WERI-Rb-1 (cell line): Measurements from ENCODE around the gene SNX25.
"Not testable (repeated sequence)": the region's sequence is repeated elsewhere in the genome, so short reads cannot be mapped to it uniquely, and the experiment has no call there.

Experiments
- DNase-seq: peaks from one replicate; pipeline ENCODE4 v3.0.0-alpha.2; 2020
- H3K27ac ChIP-seq: fragments of 250-450 bp; sonication (Bioruptor Pico); 2 replicates; pipeline ENCODE4 v1.5.1; 2020; ENCODE audit warnings: mild to moderate bottlenecking, moderate library complexity
- H3K27me3 ChIP-seq: fragments of 250-450 bp; sonication (Bioruptor Pico); 2 replicates; pipeline ENCODE4 v1.5.1; 2021; ENCODE audit warnings: mild to moderate bottlenecking, low read depth, moderate library complexity; ENCODE audit not compliant: insufficient read depth, severe bottlenecking
- H3K36me3 ChIP-seq: fragments of 250-450 bp; sonication (Bioruptor Pico); 2 replicates; pipeline ENCODE4 v1.5.1; 2020; ENCODE audit warnings: mild to moderate bottlenecking, moderate library complexity
- H3K4me3 ChIP-seq: 2 replicates; pipeline ENCODE4 v1.5.1; 2011; ENCODE audit warnings: low read depth, mild to moderate bottlenecking, control low read depth, low read length
- H3K9me3 ChIP-seq: fragments of 250-450 bp; sonication (Bioruptor Pico); 2 replicates; pipeline ENCODE4 v1.5.1; 2021; ENCODE audit warnings: mild to moderate bottlenecking, moderate library complexity; ENCODE audit not compliant: severe bottlenecking
- TF ChIP-seq, protein P1 (sequence below): IDR thresholded peaks from 2 replicates; pipeline ENCODE4 v1.5.1; 2011; ENCODE audit warnings: low read depth, mild to moderate bottlenecking, control low read depth, inconsistent platforms, low read length

Gene SNX25

DNA sequence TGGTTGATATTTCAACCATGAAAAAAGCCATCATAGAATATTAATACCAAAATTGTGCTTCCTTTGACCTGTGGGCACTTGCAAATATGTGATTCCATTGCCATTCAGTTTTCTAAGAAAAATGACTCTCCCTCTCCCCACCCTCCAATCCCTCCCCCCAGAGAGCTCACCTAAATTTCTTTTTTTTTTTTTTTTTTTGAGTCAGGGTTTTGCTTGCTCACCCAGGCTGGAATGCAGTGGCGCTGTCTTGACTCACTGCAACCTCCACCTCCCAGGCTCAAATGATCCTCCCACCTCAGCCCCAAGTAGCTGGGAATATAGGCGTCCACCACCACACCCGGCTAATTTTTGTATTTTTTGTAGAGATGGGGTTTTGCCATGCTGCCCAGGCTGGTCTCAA is 47.0 kb downstream of the SNX25 start:
- Histone ChIP-seq H3K27ac (no peak overlapping the region), H3K9me3 (no peaks in the 10 kb centered on the region), H3K36me3 (no peaks in the 10 kb centered on the region), H3K27me3 (no peaks in the 10 kb centered on the region), H3K4me3 (no peak overlapping the region)
- TF ChIP-seq, protein P1, sequence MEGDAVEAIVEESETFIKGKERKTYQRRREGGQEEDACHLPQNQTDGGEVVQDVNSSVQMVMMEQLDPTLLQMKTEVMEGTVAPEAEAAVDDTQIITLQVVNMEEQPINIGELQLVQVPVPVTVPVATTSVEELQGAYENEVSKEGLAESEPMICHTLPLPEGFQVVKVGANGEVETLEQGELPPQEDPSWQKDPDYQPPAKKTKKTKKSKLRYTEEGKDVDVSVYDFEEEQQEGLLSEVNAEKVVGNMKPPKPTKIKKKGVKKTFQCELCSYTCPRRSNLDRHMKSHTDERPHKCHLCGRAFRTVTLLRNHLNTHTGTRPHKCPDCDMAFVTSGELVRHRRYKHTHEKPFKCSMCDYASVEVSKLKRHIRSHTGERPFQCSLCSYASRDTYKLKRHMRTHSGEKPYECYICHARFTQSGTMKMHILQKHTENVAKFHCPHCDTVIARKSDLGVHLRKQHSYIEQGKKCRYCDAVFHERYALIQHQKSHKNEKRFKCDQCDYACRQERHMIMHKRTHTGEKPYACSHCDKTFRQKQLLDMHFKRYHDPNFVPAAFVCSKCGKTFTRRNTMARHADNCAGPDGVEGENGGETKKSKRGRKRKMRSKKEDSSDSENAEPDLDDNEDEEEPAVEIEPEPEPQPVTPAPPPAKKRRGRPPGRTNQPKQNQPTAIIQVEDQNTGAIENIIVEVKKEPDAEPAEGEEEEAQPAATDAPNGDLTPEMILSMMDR, result no peak
- no peak for DNase-seq

GRCh38 chr4:185257086-185257485 is 47.7 kb downstream of the SNX25 start:
- TF ChIP-seq, protein P1, result no peak
- no peaks in the 10 kb centered on the region for H3K36me3 ChIP-seq

DNA sequence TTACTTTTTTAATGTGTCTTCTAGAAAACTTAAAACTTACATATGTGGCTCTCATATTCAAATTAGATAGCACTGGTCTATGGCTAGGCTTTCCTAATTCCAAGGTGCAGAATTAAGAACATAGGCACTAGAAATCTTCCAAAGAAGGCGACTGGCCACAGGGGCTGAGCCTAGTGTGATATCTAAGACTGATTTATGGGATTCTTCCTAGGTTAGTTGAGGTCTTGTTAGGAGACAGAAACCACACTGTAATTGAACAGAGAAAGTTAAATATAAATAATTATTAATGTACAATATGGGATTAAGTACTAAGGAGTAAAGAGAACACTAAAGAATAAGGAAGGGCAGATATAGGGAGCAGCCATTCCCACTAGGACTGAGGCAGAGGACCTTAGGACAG is 48.3 kb downstream of the SNX25 start:
- H3K27me3 ChIP-seq, result no peaks in the 10 kb centered on the region
- TF ChIP-seq, protein P1, result no peak
- no peaks in the 10 kb centered on the region for H3K9me3 ChIP-seq
- H3K27ac ChIP-seq, result no peak overlapping the region
- DNase-seq, result no peak
- no peak overlapping the region for H3K4me3 ChIP-seq
- H3K36me3 ChIP-seq, result no peaks in the 10 kb centered on the region

More at GRCh38 chr4:185257086-185257485, 47.7 kb downstream of the SNX25 start:
- Histone ChIP-seq H3K9me3 (no peaks in the 10 kb centered on the region), H3K27me3 (no peaks in the 10 kb centered on the region), H3K27ac (no peak overlapping the region), H3K4me3 (no peak overlapping the region)
- no peak for DNase-seq

- DNase-seq, H3K9me3 ChIP-seq, H3K4me3 ChIP-seq, H3K36me3 ChIP-seq, H3K27me3 ChIP-seq, H3K27ac ChIP-seq: not testable (repeated sequence)
These were observed 49.3 kb downstream of the SNX25 start for GRCh38 chr4:185258741-185259140.

DNA sequence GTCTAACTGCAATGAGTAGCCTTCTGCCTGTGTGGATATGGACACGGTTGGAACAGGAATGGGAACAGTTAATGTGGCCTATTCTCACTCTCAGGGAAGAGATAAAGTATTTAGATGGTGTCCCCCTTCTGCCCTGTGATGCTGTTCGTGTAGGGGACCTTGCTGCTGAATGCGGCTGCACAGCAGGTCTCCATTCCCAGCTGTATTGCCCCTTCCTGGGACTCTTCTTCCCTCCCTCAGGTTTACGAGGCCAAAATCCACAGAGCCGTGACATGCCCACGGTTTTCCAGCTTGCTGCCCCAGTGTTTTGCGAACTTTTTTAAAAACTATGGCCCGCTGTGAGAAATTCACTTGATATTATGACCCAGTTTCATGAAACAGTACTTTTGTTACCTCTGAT is 50.3 kb downstream of the SNX25 start:
- Histone ChIP-seq H3K4me3 (no peak overlapping the region), H3K27ac (no peak overlapping the region), H3K36me3 (no peaks in the 10 kb centered on the region), H3K27me3 (no peaks in the 10 kb centered on the region), H3K9me3 (no peaks in the 10 kb centered on the region)
- TF ChIP-seq, protein P1, result no peak
- DNase-seq, result no peak

DNA sequence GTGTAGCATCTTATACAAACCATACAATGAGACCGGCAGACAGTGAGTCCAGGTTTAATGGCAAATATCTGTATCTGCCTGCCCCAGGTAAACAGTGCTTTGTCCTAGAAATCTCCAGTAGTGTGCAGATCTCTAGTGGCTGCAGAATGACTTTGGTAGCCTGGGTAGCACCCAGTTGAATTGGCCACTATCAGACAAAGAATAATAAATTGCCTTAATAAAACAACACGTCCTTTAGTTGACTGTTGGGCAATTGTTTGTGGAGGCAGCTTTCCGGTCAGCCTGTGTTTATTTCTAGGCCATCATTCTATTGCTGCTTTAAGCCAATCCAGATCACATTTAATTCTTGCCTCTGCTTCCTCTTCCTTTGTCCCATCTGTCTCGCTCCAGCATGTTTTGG is 52.5 kb downstream of the SNX25 start:
- Histone ChIP-seq H3K4me3 (no peak overlapping the region), H3K36me3 (no peaks in the 10 kb centered on the region), H3K9me3 (no peaks in the 10 kb centered on the region), H3K27ac (no peak overlapping the region), H3K27me3 (no peaks in the 10 kb centered on the region)
- TF ChIP-seq, protein P1, result no peak
- no peak for DNase-seq
